ENCODE data around the gene GNAT1.
A peak's percentile ranks its signal among the peaks of the same experiment; 100 is the strongest.
"Not testable (repeated sequence)": the region's sequence is repeated elsewhere in the genome, so short reads cannot be mapped to it uniquely, and the experiment has no call there.

Gene GNAT1

GRCh38 chr3:50201573-50202315 lies 10.3 kb downstream of the GNAT1 start:
- FAIRE-seq, result no peak
- DNase-seq (ENCODE audit: insufficient read length, low spot score), result no peak

- FAIRE-seq, result no peak
- no peak for DNase-seq (ENCODE audit: insufficient read length, low spot score)
Measured at GRCh38 chr3:50202353-50203112, 11.1 kb downstream of the GNAT1 start.

GRCh38 chr3:50203113-50203808 lies 11.9 kb downstream of the GNAT1 start:
- DNase-seq (ENCODE audit: insufficient read length, low spot score) (no peak), FAIRE-seq (no peak)

GRCh38 chr3:50203809-50204803 lies 12.7 kb downstream of the GNAT1 start:
- FAIRE-seq (no peak), DNase-seq (ENCODE audit: insufficient read length, low spot score) (no peak)

GRCh38 chr3:50204804-50205412 lies 13.5 kb downstream of the GNAT1 start, which contains the start of gene SLC38A3:
Gene SLC38A3, plus strand, starts transcription at chr3:50205271. Its CDS starts 8,929 bp downstream, at chr3:50214200.
- no peak for FAIRE-seq
- DNase-seq (ENCODE audit: insufficient read length, low spot score), result peak; percentile 79

GRCh38 chr3:50205413-50206276 lies 14.2 kb downstream of the GNAT1 start:
- no peak for FAIRE-seq
- DNase-seq (ENCODE audit: insufficient read length, low spot score), result no peak

GRCh38 chr3:50207359-50208042 lies 16.1 kb downstream of the GNAT1 start:
- DNase-seq (ENCODE audit: insufficient read length, low spot score) (no peak), FAIRE-seq (no peak)

GRCh38 chr3:50208677-50209344 lies 17.4 kb downstream of the GNAT1 start:
- FAIRE-seq (no peak), DNase-seq (ENCODE audit: insufficient read length, low spot score) (no peak)

- no peak for DNase-seq (ENCODE audit: insufficient read length, low spot score)
- no peak for FAIRE-seq
Measured at GRCh38 chr3:50210176-50210509, 18.7 kb downstream of the GNAT1 start.

- FAIRE-seq (no peak), DNase-seq (ENCODE audit: insufficient read length, low spot score) (no peak)
Measured at GRCh38 chr3:50210510-50211367, 19.3 kb downstream of the GNAT1 start.

- not testable (repeated sequence) for FAIRE-seq; DNase-seq (ENCODE audit: insufficient read length, low spot score)
Measured at GRCh38 chr3:50211368-50211717, 19.9 kb downstream of the GNAT1 start.

GRCh38 chr3:50211930-50212329 lies 20.5 kb downstream of the GNAT1 start:
- peak; percentile 63 for DNase-seq (ENCODE audit: insufficient read length, low spot score)
- FAIRE-seq, result no peak

- FAIRE-seq, result no peak
- no peak for DNase-seq (ENCODE audit: insufficient read length, low spot score)
Measured at GRCh38 chr3:50212502-50212901, 21.1 kb downstream of the GNAT1 start.

GRCh38 chr3:50212971-50213370 lies 21.6 kb downstream of the GNAT1 start:
- DNase-seq (ENCODE audit: insufficient read length, low spot score) (no peak), FAIRE-seq (no peak)

- FAIRE-seq (no peak), DNase-seq (ENCODE audit: insufficient read length, low spot score) (no peak)
Measured at GRCh38 chr3:50213373-50213772, 22.0 kb downstream of the GNAT1 start.

- DNase-seq (ENCODE audit: insufficient read length, low spot score), result no peak
- FAIRE-seq, result no peak
Measured at GRCh38 chr3:50214824-50215223, 23.4 kb downstream of the GNAT1 start.

GRCh38 chr3:50215529-50215928 lies 24.1 kb downstream of the GNAT1 start:
- FAIRE-seq, result no peak
- no peak for DNase-seq (ENCODE audit: insufficient read length, low spot score)
